Astrocyte of the cerebellum (primary cell): Measurements from ENCODE around the gene PFKM.

Source experiments
- DNase-seq: peaks from one replicate; pipeline ENCODE4 v3.0.0-alpha.2; 2011; ENCODE audit warnings: low read depth
- H3K4me3 ChIP-seq: 2 replicates; pipeline ENCODE4 v1.5.1; 2011; ENCODE audit warnings: mild to moderate bottlenecking, low read depth, low read length, moderate library complexity
- CTCF ChIP-seq: IDR thresholded peaks from 2 replicates; pipeline ENCODE4 v1.5.1; 2012; ENCODE audit warnings: low read length, low read depth, moderate library complexity, mild to moderate bottlenecking; ENCODE audit errors: missing control alignments
- in situ Hi-C: cut with HindIII; loops from 2 replicates; pipeline ENCODE4 v1.10.0; 2017; ENCODE audit warnings: low sequenced_read_pairs

PFKM gene

DNA sequence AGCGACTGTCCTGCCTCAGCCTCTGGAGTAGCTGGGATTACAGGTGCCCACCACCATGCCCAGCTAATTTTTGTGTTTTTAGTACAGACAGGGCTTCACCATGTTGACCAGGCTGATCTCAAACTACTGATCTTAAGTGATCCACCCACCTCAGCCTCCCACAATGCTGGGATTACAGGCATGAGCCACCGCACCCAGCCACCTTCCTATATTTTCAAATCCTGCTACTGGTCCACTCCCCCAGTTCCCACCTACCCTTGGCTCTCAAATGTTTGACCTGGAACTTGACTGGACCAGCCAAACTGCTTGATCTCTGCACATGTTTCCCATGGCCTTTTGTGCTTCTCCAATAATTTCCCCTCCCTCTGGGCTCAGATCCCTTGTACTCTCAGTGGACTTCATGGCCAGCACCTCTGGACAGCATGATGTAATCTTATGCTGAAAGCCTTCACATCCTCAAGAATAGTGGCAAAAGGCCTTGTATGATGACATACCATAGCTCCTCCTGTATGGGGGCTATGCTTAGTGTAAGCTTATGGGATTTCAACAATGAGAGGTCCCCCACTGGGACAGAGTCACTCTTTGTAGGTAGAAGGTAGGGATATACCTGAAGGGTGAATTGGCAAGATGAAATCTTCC, 61.8 kb downstream of the PFKM start:
- in situ Hi-C loops, result no loop called here
- H3K4me3 ChIP-seq, result no peak overlapping the region
- no peak for TF ChIP-seq CTCF

DNA sequence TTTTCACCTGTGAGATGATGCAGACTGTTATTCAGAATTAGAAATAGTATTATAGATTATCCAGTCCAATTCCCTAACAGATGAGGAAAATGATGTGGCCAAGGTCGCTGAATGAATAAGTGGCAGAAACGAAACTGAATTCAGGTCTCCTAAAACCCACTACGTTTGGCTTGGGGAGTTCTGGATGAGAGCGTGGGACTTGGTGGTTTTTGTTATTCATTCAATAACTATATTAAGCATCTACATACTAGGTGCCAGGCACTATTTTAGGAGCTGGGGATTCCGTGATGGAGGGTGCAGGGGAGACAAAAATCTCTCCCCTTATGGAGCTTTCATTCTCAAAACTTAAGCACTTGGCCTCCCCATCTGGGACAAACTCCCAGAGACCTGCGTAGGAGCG, 63.5 kb downstream of the PFKM start:
- DNase-seq, result no peak
- H3K4me3 ChIP-seq, result peak overlapping the region; percentile 69
- no peak for TF ChIP-seq CTCF
- in situ Hi-C loops, result no loop called here

More for the DNA sequence above, 61.8 kb downstream of the PFKM start:
- DNase-seq, result no peak

DNA sequence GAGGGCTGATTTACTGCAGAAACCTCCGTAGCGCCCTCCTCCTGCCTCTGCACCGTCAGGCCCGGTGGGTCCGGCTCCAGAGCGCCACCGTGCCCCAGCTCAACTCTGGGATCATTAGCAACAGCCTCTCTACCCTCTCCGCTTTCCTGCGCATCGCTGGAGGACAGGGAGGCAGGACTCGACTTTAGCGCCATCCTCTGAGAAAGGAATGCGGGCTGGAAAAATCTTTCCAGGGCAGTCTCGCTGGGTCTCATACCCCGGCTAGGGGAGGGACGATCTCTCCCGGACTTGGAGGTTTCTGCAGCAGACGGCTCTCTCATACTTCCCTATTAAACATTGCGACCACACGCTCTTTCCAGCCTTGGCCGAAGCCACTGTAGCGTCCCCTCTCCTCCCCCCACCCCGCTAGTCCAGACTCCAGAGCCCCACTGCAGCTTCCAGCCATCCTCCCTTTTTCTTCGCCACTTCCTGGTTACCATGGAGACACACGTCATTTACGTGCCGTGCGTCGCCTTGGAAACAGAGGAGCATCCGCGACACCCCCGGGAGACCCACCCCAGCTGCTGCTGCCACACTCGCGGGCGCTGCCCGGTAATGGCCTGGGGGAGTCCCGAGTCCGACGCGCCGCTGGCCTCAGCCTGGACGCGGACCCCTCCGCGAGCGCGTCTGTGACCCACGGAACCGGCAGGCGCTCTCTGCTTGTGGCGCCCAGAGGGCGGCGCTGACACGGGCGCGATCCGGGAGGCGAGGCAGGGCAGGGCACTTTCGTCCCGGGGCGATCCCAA, 64.1 kb downstream of the PFKM start, which contains the start of gene CCDC184:
Gene CCDC184 (plus strand): TSS at position 554 of the 785 bp plus-strand sequence. CDS start 479 bp downstream, outside the sequence.
- H3K4me3 ChIP-seq, result peak within 1 kb of the TSS; percentile 69
- in situ Hi-C loops, result no loop called here
- DNase-seq, result no peak
- peak; percentile 42 for TF ChIP-seq CTCF

GRCh38 chr12:48183876-48184548, 64.8 kb downstream of the PFKM start:
- peak overlapping the region; percentile 69 for H3K4me3 ChIP-seq
- no peak for TF ChIP-seq CTCF
- DNase-seq, result no peak
- in situ Hi-C loops, result no loop called here

- in situ Hi-C loops, result no loop called here
- no peak for DNase-seq
- no peak for TF ChIP-seq CTCF
- no peak overlapping the region for H3K4me3 ChIP-seq
Measured at GRCh38 chr12:48184549-48184922, 65.4 kb downstream of the PFKM start.

GRCh38 chr12:48185181-48185919, 66.2 kb downstream of the PFKM start:
- in situ Hi-C loops, result no loop called here
- H3K4me3 ChIP-seq, result no peak overlapping the region
- no peak for DNase-seq
- TF ChIP-seq CTCF, result no peak
